KOPT-K1 (cell line): ENCODE measurements around the gene PIGM.
"Not testable (repeated sequence)": the region's sequence is repeated elsewhere in the genome, so short reads cannot be mapped to it uniquely, and the experiment has no call there.

Source experiments
- H3K27ac ChIP-seq: fragments of 200-600 bp; sonication (generic); 2 replicates; pipeline ENCODE4 v1.5.1; 2016; ENCODE audit warnings: antibody characterized with exemption, mild to moderate bottlenecking, low read depth, low read length; ENCODE audit not compliant: poor library complexity, severe bottlenecking
- H3K36me3 ChIP-seq: fragments of 200-600 bp; sonication (generic); 2 replicates; pipeline ENCODE4 v1.5.1; 2017; ENCODE audit warnings: antibody characterized with exemption, mild to moderate bottlenecking, low read length, moderate library complexity; ENCODE audit not compliant: insufficient read depth
- H3K9me3 ChIP-seq: fragments of 200-600 bp; sonication (generic); 2 replicates; pipeline ENCODE4 v1.5.1; 2017; ENCODE audit warnings: antibody characterized with exemption, low read length, mild to moderate bottlenecking; ENCODE audit not compliant: insufficient read depth, poor library complexity, severe bottlenecking

The PIGM gene

GRCh38 chr1:160066829-160067745 lies 35.3 kb upstream of the PIGM start:
- H3K36me3 ChIP-seq, result no peaks in the 10 kb centered on the region
- H3K27ac ChIP-seq, result no peak overlapping the region
- no peaks in the 10 kb centered on the region for H3K9me3 ChIP-seq

- Histone ChIP-seq H3K36me3 (no peaks in the 10 kb centered on the region), H3K9me3 (no peaks in the 10 kb centered on the region), H3K27ac (no peak overlapping the region)
These were observed 33.0 kb upstream of the PIGM start for GRCh38 chr1:160064746-160065145.

GRCh38 chr1:160064164-160064563 lies 32.4 kb upstream of the PIGM start:
- H3K36me3 ChIP-seq, result no peaks in the 10 kb centered on the region
- no peak overlapping the region for H3K27ac ChIP-seq
- no peaks in the 10 kb centered on the region for H3K9me3 ChIP-seq

GRCh38 chr1:160063176-160063575 lies 31.4 kb upstream of the PIGM start:
- H3K36me3 ChIP-seq, result no peaks in the 10 kb centered on the region
- H3K9me3 ChIP-seq, result no peaks in the 10 kb centered on the region
- H3K27ac ChIP-seq, result no peak overlapping the region

GRCh38 chr1:160062230-160062532 lies 30.4 kb upstream of the PIGM start:
- no peak overlapping the region for H3K27ac ChIP-seq
- H3K36me3 ChIP-seq, result no peaks in the 10 kb centered on the region
- H3K9me3 ChIP-seq, result no peaks in the 10 kb centered on the region

GRCh38 chr1:160061369-160062229 lies 29.8 kb upstream of the PIGM start:
- no peak overlapping the region for H3K27ac ChIP-seq
- H3K36me3 ChIP-seq, result no peaks in the 10 kb centered on the region
- no peaks in the 10 kb centered on the region for H3K9me3 ChIP-seq

GRCh38 chr1:160058087-160058486 lies 26.3 kb upstream of the PIGM start:
- H3K36me3 ChIP-seq, result no peaks in the 10 kb centered on the region
- H3K9me3 ChIP-seq, result no peaks in the 10 kb centered on the region
- no peak overlapping the region for H3K27ac ChIP-seq

GRCh38 chr1:160056648-160057169 lies 24.9 kb upstream of the PIGM start:
- Histone ChIP-seq H3K36me3 (no peaks in the 10 kb centered on the region), H3K9me3 (no peaks in the 10 kb centered on the region), H3K27ac (no peak overlapping the region)

GRCh38 chr1:160053548-160054365 lies 22.0 kb upstream of the PIGM start:
- Histone ChIP-seq H3K27ac (no peak overlapping the region), H3K36me3 (no peaks in the 10 kb centered on the region), H3K9me3 (no peaks in the 10 kb centered on the region)

GRCh38 chr1:160052936-160053335 lies 21.1 kb upstream of the PIGM start:
- Histone ChIP-seq H3K27ac (no peak overlapping the region), H3K36me3 (no peaks in the 10 kb centered on the region), H3K9me3 (no peaks in the 10 kb centered on the region)

GRCh38 chr1:160050619-160051018 lies 18.8 kb upstream of the PIGM start:
- Histone ChIP-seq H3K27ac (no peak overlapping the region), H3K9me3 (no peaks in the 10 kb centered on the region), H3K36me3 (no peaks in the 10 kb centered on the region)

- not testable (repeated sequence) for H3K36me3 ChIP-seq, H3K27ac ChIP-seq
These were observed 18.4 kb upstream of the PIGM start for GRCh38 chr1:160050182-160050581.

GRCh38 chr1:160049101-160049500 lies 17.3 kb upstream of the PIGM start:
- H3K9me3 ChIP-seq, result no peaks in the 10 kb centered on the region
- H3K27ac ChIP-seq, result no peak overlapping the region
- H3K36me3 ChIP-seq, result no peaks in the 10 kb centered on the region

More at GRCh38 chr1:160050182-160050581, 18.4 kb upstream of the PIGM start:
- H3K9me3 ChIP-seq, result not testable (repeated sequence)

GRCh38 chr1:160048335-160048734 lies 16.5 kb upstream of the PIGM start:
- Histone ChIP-seq H3K9me3 (no peaks in the 10 kb centered on the region), H3K36me3 (no peaks in the 10 kb centered on the region), H3K27ac (no peak overlapping the region)
